ENCODE data around the gene HOXC6.
A peak's percentile ranks its signal among the peaks of the same experiment; 100 is the strongest.
"Not testable (repeated sequence)": the region's sequence is repeated elsewhere in the genome, so short reads cannot be mapped to it uniquely, and the experiment has no call there.

The HOXC6 gene

DNA sequence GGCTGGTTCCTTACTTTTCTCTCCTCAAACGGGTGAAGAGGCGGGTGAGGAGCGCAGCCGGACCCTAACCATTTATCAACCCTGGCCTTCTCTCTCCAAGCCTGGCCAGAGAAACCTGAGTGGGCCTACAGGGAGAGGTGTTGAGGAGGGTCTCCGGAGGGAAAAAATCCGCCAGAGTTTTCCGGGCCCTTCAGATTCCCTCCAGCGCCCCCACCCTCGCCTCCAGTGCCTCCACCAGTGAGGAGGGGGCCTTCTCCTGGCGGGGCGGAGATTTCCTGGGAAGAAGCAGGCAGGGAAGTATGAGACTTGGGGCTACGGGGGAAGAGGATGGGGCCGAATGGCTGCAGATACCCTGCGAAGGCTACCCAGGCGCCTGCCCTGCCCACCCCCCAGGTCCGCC is 3.2 kb downstream of the HOXC6 start:
- DNase-seq, result no peak

DNA sequence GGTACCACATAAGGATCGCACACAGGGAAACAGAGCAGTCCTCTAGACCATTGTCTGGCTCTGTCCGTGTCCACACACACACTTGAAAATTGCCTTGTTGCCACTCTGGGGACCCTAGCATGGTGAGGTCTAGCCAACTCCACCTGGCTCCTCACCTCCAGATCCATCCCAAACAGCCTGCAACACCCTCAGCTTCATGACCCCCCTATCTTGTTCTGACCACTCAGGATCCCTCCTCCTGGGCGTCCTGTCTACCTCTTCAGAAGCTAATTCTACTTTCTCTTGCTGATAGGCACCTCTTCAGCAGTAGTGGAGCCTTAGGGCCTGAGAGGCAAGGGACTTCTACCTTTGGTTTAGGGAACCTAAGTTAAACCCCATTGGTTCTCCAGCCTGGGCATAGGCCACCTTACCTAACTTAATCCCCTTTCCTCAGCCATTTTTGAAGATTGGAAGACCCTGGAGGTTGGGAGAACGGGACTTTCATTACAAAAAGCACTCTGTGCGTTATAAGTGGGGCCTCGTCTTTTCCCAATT is 3.9 kb downstream of the HOXC6 start:
- no peak for DNase-seq

DNA sequence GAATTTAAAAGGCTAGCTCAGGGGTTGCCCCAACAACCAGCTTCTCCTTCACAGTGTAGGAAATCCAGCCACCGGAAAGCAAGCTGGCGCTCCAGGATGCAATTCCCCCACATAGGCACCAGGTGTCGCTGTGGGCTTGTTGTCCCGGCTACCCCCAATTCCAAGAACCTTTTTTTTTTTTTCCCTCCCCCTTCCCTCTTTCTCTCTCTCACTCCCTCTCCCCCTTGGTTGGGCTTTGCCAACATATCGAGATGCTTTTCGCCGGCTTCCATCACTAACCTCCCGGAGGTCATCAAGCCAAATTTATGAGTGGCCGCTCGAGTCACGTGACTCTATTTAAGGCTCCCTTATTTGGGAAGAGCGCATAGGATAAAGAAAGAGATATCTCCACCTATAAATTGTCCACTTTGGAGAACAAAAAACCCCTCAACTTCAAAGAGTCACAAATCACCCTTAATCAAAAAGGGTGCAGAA is 4.4 kb downstream of the HOXC6 start, which contains the start of gene HOXC5:
TSS of gene HOXC5 (plus strand) at position 424 of the 474 bp plus-strand sequence. CDS start 73 bp downstream, outside the sequence.
- DNase-seq, result peak; percentile 62 to 74

DNA sequence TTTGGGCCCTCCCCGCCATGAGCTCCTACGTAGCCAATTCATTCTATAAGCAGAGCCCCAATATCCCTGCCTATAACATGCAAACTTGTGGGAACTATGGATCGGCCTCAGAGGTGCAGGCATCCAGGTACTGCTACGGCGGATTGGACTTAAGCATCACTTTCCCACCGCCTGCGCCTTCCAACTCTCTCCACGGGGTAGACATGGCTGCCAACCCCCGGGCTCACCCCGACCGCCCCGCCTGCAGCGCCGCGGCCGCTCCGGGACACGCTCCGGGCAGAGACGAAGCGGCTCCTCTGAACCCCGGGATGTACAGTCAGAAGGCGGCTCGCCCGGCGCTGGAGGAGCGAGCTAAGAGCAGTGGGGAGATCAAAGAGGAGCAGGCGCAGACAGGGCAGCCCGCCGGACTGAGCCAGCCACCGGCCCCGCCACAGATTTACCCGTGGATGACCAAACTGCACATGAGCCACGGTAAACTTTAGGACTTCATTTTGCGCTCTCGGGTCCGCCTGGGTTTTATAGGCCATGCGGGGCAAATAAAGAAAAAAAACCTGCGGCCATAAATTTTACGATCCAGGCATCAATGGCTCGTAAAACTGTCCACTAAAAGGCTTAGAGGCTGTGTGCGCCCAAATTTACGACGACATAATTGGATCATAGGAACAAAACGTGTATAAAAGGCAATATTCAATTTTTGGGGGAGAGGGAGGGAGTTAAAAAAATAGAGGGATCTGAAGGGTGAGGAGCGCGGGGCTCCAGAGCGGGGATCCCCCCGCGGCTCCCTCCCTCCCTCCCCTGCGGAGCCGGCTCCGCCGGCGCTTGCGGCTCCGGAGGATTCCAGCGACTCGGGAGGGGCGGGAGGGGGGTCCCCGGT is 5.1 kb downstream of the HOXC6 start:
- no peak for DNase-seq

DNA sequence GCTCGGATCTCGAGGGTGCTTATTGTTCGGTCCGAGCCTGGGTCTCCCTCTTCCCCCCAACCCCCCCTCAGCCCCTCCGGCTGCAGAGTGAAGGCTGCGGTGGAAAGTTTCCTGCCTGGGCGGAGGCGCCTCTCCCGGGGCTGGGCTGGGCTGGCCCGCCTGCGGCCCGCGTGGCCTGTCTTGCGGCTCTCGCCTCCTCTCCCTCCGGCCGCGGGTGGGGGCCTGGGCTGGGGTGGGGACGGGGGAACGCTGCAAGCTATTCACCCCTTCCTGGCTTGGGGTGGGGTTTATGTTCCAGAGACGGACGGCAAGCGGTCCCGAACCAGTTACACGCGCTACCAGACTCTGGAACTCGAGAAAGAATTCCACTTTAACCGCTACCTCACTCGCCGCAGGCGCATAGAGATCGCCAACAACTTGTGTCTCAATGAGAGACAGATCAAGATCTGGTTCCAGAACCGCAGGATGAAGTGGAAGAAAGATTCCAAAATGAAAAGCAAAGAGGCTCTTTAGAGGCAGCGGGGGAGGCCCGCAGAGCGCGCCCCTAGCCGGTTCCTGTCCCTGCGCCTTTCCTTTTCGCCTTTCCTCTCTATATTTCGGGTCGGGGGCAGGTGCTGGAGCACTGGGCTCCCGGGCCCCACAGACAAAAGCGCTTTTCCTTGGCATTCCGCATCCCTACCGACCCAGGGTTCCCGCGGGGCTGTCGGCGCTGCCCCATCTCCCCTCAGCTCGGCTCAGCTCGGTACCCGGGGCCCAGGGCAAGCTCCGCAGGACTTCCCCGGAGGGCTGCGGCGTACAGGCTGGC is 5.9 kb downstream of the HOXC6 start:
- no peak for DNase-seq

DNA sequence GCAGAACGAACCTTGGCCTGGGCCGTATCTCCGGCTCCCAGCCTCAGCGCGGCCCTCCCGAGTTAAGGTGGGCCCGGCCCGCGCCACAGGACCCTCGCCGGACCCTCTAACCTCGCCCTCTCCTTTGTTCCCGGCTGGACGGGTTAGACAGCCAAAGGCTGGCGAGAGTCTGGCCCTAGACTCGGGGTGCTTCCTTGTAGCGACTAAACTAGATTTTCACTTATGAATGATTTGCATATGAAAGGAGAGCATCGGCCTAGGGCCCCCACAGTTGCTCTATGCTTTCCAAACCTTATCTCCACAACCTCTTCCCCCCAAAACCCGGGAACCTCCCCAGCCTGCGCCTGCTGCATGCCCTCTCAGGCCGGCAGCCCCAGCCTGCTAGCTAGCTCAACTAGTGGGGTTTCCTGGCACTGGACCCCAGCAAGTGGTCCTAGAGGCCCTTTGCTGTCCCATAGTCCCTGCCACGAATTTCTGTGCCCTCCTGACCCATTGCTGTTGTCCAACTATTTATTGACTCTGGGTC is 6.6 kb downstream of the HOXC6 start:
- no peak for DNase-seq

DNA sequence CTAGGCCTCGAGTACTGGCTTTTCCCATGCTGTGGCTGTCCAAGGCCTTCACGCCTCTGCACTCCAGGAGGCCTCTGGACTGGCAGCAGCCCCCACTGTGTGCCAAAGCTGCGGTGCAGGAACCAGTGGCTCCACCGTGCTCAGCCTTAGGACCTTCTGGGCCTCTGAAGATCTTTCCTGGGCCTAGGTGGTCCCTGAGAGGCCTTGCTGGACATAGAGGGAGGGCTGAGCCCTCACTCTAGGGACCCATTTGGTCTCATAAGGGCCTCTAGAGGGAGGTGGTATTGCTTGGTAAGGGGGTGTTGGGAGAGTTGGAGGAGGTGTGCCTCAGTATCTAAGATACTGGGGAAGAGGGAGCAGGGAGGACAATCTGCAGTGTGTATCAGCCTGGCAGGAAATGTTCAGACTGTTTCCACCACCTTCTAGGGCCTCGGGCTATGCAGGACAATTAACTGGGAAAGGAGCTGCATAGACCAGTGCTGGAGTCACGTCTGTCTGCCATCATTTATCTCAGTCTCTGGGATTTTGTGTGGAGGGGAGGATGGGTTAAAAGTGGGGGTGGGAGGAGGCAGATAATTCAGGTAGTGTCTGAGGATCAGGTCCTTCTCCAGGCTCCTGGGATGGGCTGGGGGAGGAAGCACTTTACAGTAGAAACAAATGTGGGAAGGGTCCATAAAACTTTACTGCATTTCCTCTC is 7.5 kb downstream of the HOXC6 start:
- no peak for DNase-seq

DNA sequence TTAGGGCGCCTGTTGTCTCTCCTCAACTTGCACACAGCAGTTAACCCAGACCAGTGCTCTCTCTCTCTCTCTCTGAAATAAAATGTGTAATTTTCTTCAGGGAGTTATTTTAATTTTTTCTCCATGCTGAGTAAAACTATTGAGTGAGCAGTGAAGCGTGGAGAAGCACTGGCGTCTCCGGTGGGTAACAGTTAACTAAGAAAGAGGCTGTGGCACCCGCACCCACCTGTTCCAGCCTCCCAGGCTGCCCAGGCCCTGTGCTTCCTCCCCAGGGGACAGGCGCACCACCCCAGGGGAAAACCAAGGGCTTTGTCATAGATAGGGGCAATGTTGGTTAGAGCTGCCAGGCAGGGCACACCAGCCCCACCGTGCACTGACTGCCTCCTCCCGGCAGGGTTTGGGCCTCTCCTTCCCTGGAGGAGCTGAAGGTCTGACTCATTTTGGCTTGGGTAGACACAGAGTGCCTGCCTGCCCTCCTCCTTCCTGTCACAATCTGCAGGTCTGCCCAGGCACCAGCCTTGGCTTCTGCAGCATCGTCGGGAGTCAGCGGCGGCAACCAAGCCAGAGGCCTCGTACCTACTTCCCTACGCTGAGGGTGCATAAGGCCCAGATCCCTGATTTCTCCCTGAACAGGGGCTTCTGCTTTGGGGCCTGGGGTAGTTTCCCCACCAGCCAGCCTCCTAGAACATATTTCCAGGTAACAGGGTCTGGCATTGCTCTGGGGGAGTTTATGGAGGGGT is 8.6 kb downstream of the HOXC6 start:
- DNase-seq, result no peak

DNA sequence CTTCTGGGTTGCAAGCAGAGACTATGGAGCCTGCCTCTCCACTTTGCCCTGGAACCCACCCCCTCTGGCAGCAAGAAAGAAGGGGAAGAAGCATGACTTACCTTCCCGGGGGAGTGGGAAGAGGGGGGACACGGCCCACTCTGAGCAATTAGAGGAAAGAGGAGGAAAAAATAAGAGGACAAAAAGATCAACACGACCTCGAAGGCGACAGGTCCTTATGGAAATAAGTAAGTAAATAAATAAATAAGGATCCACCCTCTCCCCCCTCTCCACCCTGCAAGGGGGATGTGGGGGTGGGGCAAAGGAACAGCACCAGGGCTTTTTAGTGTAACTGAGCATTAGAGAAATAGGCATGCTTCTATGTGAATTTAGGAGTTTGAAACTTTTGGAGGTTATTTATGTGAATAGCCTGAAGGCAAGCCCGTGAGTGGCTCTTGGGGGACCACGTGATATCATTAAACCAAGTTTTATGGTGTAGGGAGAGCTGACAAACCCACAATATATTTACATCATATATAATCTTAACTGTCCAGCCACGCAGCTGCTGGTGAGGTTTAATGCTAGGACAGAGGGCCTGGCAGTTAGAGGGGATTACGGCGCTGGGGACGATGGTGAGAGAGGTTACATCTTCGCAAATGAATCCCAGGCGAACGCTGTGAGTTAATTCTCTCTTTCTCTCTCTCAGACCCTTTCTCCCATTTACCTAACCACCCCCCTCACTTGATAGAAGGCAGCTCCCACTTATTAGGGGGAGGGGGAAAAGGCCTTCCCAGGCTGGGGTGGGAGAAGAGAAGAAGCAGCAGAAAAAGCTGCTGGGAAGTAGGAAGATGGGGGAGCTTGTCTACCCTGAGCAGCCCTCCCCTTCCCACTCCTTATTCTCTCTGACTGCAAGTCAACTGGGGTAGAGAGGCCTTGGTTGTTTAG is 9.4 kb downstream of the HOXC6 start:
- DNase-seq, result no peak

DNA sequence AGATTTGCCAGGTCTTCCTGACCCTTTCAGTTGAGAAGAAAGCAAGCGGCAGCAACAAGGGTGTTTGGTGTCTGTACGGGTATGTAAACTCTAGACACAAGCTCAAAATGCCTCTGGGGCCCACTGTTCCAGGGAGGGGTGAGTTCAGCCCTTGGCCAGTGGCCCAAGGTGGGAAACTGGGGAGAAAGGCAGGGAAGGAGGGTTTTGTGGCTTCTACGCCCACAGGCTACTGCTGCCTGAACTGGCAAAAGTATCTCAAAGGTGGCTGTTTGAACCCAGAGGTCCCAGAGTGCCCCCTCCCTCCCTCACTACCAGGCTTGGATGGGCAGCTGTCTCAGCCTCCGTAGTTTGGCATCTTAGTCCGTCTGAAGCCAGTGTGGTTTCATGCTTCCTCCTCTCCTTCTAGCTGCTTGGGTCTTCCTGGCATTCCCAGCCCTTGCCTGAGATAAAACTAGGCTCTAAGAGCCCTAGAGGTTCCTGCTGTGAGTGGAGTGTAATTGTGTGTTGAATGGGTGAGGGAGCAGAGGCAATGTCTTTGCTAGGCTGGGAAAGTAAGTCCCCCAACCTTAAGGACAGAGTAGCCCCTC is 10.1 kb downstream of the HOXC6 start:
- DNase-seq, result no peak

DNA sequence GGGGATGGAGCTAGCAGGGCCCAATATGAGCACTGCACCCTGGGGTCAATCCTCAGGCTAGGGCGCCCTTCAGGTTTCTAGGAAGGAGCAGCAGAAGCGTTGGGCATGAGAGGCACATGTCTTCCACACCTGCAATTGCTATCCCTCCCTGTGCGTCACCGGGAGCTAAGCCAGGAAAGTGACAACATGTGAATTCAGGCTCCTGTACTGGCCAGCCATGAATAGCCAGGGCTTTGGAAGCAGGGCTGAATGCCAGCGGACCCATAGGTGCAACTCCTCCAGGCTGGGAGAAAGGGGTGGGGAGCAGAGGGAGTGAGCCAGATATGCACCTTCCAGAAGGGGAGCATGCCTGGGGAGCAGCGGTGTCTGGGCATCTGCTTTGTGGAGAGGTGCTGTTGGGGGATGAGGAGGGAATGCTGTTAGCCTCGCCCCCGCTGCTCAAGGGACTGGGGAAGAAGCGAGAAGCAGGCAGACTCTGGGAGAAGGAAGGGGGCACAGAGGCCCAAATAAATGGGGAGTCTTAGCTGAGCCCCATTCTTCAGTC is 10.7 kb downstream of the HOXC6 start:
- DNase-seq, result no peak

DNA sequence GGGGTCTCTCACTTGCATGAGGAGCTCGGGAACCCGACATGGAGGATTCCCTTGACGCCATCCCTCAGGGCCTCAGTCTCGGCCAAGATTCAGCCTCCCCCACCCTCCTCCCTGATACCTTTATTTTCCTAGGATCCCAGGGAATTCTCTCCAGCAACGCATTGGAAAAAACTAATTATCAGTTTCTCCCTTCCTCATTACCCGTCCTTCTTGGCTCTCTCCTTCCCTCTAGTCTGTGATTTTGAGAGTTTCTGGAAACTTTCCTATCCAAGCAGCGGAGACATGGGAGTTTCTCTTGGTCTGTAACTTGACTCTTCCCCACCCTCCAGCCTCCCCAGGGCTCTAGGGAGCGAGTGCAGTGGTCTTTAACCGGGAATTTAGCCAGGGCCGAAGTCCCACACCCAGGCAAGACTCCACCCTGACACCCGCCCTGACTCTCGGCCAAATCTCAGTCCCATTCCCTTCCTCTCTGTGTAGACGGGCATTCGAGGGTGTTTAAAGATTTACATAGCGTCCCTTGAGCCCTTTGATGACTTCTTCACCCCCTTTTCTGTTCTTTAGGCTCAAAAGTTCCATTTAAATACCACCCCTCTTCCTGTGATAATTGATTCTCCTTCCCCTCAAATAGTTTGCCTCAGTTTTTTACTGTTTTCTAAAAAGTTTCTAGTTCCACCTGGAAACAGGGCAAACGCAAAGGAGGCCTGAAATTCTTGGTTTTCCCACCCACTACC is 11.3 kb downstream of the HOXC6 start:
- no peak for DNase-seq

DNA sequence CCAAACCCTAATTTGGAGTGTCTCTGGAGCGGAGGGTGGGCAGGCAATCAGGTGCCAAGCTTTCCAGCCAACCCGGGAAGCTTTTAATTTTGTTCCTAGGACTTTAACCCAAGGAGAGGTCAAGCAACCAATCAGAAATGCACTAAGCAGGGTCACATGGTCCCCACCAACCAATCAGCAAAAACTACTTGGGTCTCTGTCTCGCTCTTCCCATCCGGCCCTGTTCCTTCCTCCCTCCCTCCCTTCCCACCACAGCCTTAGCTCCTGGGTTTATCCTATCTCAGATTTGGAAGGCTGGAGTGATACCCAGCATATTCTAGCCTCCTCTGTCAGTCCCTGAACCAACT is 11.9 kb downstream of the HOXC6 start:
- no peak for DNase-seq

DNA sequence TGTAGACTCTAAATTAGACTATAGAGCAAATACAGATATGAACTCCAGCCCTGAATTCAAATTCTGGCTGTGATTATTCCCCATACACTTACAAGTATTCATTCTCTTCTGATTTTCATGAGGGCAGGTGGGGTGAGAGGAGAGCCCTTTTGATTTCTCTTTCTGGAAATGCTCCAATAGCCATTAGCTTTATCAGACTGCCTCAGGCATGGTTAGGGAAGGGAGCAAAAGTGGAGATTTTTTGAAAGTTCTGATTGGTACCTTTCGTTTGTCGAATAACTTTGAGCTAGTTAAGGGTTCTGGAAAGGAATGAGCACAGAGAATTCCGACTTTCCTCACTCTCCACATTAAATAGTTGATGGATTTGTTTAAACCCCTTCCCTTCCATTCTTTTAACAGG is 12.4 kb downstream of the HOXC6 start:
- no peak for DNase-seq

DNA sequence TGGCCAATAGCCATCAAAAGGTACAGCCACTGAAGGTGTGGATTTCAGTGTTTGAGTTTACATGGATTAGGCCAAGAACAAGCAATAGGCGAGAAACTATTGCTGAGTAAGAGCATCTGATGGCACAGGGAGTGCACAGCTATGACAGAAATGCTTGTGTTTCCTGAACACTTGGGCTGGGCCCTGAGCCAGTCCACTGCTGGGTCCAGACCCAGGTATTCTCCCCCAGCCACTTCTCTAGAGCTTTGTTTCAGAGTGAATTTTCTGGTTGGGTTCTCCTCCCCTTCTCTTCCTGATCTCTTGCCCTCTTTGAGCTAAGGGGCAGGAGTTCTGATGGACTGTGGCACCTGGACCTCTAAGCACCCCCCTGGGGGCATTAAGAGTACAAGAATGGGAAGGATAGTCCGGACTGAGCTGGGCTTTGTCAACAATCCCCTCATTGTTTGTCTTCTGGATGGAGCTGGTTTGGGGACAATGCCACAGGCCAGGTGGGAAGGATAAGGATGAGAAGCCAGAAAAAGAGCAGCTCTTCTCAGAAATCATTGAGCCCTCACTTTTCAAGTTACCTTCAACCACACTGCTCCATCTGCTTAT is 13.0 kb downstream of the HOXC6 start:
- no peak for DNase-seq

DNA sequence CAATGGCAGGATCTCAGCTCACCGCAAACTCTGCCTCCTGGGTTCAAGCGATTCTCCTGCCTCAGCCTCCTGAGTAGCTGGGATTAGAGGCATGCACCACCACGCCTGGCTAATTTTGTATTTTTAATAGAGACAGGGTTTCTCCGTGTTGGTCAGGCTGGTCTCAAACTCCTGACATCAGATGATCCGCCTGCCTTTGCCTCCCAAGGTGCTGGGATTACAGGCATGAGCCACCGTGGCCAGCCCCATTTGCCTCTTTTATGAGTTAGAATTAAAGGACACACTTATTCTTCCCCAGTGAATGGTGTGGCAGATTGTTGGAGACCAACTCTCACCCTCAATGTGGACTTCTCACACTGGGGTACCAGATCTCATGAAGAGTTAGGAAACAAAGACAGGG is 13.8 kb downstream of the HOXC6 start:
- DNase-seq, result not testable (repeated sequence)

DNA sequence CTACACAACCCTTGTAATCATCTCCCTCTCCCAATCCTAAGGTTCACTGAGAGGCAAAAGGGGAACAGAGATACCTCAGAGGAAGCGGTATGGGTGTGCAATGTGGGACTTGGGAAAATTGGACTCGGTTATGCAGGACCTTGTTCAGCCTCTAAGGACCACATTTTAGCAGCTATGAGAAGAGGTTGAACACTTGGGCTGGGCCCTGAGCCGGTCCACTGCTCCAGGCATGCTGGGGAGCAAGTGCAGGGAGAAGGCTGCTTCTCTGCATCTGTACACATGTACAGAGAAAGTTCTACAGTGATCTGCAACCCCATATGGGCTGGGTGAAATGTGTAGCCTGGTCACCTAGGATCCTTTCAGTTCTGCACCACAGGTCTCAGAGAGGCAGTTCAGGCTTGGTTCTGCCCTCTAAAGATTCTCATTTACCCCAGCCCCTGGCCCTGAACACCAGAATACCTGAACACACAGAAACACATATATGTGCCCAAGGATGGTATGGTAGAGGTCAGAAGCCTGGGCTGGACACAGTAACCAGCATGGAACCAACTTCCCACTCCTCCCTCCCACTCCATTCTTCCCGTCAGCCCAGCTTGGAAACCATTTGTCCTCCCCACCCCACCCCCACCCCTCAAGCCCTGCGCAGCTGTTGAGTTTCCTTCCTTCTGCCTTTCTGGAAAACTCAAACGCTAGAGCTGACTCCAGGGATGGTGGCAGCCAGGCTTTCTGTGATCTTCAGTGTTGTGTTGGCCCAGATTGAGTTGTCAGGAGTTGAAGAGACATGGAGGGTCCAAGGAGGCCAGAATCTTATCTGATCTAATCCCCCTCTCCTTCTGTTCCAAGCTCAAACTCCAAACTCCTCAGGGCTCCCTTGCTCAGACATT is 15.0 kb downstream of the HOXC6 start:
- no peak for DNase-seq

All from activated CD4-positive, alpha-beta T cell treated with anti-CD3 and anti-CD28 coated beads, Interleukin-2, amount 50 U/mL, for 48 hours (primary cell).